PC-3 (cell line): ENCODE results near the gene PIGN.

Experiments
- CTCF ChIP-seq: fragments of 300-600 bp; sonication (generic); conservative IDR thresholded peaks from 2 replicates; pipeline ENCODE4 v1.5.1; 2017; ENCODE audit warnings: antibody characterized with exemption, low read depth, mild to moderate bottlenecking, low read length
- EZH2 ChIP-seq: fragments of 300-600 bp; sonication (generic); IDR thresholded peaks from one replicate; pipeline ENCODE4 v1.6.1; 2017; ENCODE audit warnings: antibody characterized with exemption, mild to moderate bottlenecking, low read length; ENCODE audit not compliant: unreplicated experiment
- EZH2phosphoT487 ChIP-seq: fragments of 300-600 bp; sonication (generic); IDR thresholded peaks from 2 replicates; pipeline ENCODE4 v1.6.1; 2018; ENCODE audit warnings: mild to moderate bottlenecking, antibody characterized with exemption, low read length, borderline replicate concordance

DNA sequence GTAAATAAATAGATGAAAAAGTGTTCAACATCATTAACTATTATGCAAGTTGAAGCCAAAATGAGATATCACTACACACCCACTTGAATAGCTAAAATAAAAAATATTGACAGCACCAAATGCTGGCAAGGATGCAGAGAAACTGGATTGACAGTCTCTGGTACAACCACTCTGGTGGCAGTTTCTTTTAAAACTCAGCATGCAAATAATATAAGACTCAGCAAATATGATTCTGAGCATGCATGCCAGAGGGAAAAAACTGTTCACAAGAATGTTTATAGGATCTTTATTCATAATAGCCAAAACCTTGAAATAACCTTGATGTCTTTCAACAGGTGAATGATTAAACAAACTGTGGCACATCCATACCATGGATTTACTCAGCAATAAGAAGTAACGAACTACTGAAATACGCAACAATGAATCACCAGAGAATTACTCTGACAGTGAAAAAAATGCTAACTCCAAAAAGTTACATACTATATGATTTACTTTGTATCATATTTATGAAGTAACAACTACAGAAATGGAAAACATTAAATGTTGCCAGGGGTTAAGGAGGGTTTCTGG lies 131.8 kb downstream of the PIGN start:
- TF ChIP-seq CTCF (no peak), EZH2 (no peak), EZH2phosphoT487 (no peak)
